ENCODE results near the gene SMU1. TPM values are rescaled to one million over a fixed set of nuclear protein-coding genes. Genes with fewer than 3 reads are reported as not detected.

The SMU1 gene
- total RNA-seq, 4 donors from 2014 or later: 9.3 to 17.3 (median 10.9) TPM

- no peaks in the 10 kb centered on the region for H3K27me3 ChIP-seq
- H3K9me3 ChIP-seq: no peaks in the 10 kb centered on the region
- peaks cover 0 to 73% (median 0%) of the 10 kb centered on the region in 3 donors for H3K36me3 ChIP-seq
- TF ChIP-seq POLR2A (IDR thresholded peaks at IDR 0.05): no peak
- TF ChIP-seq CTCF (IDR thresholded peaks at IDR 0.05): no peak
- no peaks in the 10 kb centered on the region for H3K4me1 ChIP-seq
- DNase-seq: no peak
- H3K4me3 ChIP-seq: no peak overlapping the region
- no peak overlapping the region for H3K27ac ChIP-seq
These were observed 26.7 kb downstream of the SMU1 start for GRCh38 chr9:33049680-33050361.

- Histone ChIP-seq H3K4me3 (no peak overlapping the region), H3K4me1 (peaks cover 0 to 6% (median 0%) of the 10 kb centered on the region in 4 donors), H3K27ac (no peak overlapping the region), H3K27me3 (no peaks in the 10 kb centered on the region), H3K36me3 (peaks cover 0 to 57% (median 0%) of the 10 kb centered on the region in 3 donors), H3K9me3 (no peaks in the 10 kb centered on the region)
- DNase-seq: no peak
- TF ChIP-seq CTCF (IDR thresholded peaks at IDR 0.05): no peak
- TF ChIP-seq POLR2A (IDR thresholded peaks at IDR 0.05): no peak
These were observed 28.4 kb downstream of the SMU1 start for GRCh38 chr9:33048054-33048465.

- H3K27ac ChIP-seq: no peak overlapping the region
- peaks cover 0 to 6% (median 0%) of the 10 kb centered on the region in 4 donors for H3K4me1 ChIP-seq
- no peaks in the 10 kb centered on the region for H3K9me3 ChIP-seq
- DNase-seq: no peak
- H3K36me3 ChIP-seq: peaks cover 0 to 39% (median 0%) of the 10 kb centered on the region in 3 donors
- no peak overlapping the region for H3K4me3 ChIP-seq
- no peaks in the 10 kb centered on the region for H3K27me3 ChIP-seq
- TF ChIP-seq CTCF (IDR thresholded peaks at IDR 0.05) (no peak), POLR2A (IDR thresholded peaks at IDR 0.05) (no peak)
These were observed 30.4 kb downstream of the SMU1 start for GRCh38 chr9:33046061-33046460.

- Histone ChIP-seq H3K4me1 (peaks cover 0 to 6% (median 0%) of the 10 kb centered on the region in 4 donors), H3K27ac (peak overlapping the region; percentile 73 to 88 (median 80)), H3K4me3 (peak overlapping the region; percentile 50 to 79 (median 65)), H3K27me3 (no peaks in the 10 kb centered on the region), H3K36me3 (peaks cover 0 to 41% (median 0%) of the 10 kb centered on the region in 3 donors), H3K9me3 (no peaks in the 10 kb centered on the region)
- TF ChIP-seq CTCF (IDR thresholded peaks at IDR 0.05) (no peak), POLR2A (IDR thresholded peaks at IDR 0.05) (no peak)
- peak in 2 of 3 donors; percentile 56 to 57 for DNase-seq
These were observed 31.7 kb downstream of the SMU1 start for GRCh38 chr9:33044677-33045282.

DNA sequence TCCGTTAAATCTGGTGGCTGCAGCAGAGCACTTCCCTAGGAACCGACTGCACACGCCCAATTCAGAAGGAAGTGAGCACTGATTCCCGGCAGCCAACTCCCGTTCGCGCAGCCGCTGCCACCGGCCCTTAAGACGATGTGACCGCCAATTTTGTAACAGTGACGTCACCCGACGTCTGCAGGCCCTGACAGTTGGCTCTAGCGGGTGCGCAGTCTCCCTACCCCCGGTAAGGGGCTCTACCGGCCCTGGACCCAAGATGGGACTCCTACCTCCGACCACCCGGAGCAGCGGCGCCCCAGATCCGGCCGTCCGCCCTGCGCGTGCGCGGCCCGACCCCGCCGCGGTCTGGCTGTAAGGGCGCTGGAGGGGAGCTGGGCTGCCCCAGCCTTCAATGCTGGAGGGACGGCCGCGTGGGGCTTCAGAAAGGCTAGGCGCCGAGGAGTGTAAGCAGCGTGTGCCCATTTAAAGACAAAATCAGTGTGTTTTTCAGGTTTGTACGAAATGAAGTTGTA is 32.3 kb downstream of the SMU1 start:
- Histone ChIP-seq H3K4me1 (peaks cover 0 to 6% (median 0%) of the 10 kb centered on the region in 4 donors), H3K9me3 (no peaks in the 10 kb centered on the region), H3K4me3 (peak overlapping the region; percentile 50 to 79 (median 65)), H3K27ac (peak overlapping the region; percentile 73 to 88 (median 80)), H3K27me3 (no peaks in the 10 kb centered on the region), H3K36me3 (peaks cover 0 to 41% (median 0%) of the 10 kb centered on the region in 3 donors)
- peak; percentile 72 to 91 (median 81) for DNase-seq
- TF ChIP-seq POLR2A (IDR thresholded peaks at IDR 0.05): no peak

GRCh38 chr9:33043671-33044070 is 32.8 kb downstream of the SMU1 start:
- Histone ChIP-seq H3K36me3 (peaks cover 0 to 43% (median 0%) of the 10 kb centered on the region in 3 donors), H3K27ac (peak overlapping the region; percentile 73 to 88 (median 80))

More at GRCh38 chr9:33043671-33044070, 32.8 kb downstream of the SMU1 start:
- no peaks in the 10 kb centered on the region for H3K27me3 ChIP-seq
- peaks cover 0 to 6% (median 0%) of the 10 kb centered on the region in 4 donors for H3K4me1 ChIP-seq
- peak overlapping the region; percentile 50 to 79 (median 65) for H3K4me3 ChIP-seq
- no peak for DNase-seq
- no peak for TF ChIP-seq POLR2A (IDR thresholded peaks at IDR 0.05)
- TF ChIP-seq CTCF (IDR thresholded peaks at IDR 0.05): no peak
- no peaks in the 10 kb centered on the region for H3K9me3 ChIP-seq

Measured in Peyer's patch (tissue), 4 donors.